Measurements from ENCODE around the gene PLOD1. TPM values are rescaled to one million over a fixed set of nuclear protein-coding genes. Genes with fewer than 3 reads are reported as not detected.
"Not testable (repeated sequence)": the region's sequence is repeated elsewhere in the genome, so short reads cannot be mapped to it uniquely, and the experiment has no call there.

Gene PLOD1
- total and polyA plus RNA-seq, 2 experiments from 2014 or later = 22.4 to 62.9 TPM

DNA sequence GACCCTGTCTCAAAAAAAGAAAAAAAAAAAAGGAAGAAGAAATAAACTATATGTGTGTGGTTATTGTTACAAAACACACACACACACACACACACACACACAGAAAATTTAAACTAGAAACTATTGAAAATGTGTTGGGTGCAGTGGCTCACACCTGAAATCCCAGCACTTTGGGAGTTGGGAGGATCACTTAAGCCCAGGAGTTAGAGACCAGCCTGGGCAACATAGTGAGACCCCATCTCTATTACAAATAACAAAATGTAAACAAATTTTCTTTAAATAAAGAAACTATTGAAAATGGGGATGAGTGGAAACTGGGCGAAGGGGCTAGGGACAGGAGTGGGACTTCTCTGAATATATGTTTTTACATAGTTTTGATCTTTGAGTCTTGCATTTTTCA, 31.3 kb upstream of the PLOD1 start (continued):
- TF ChIP-seq, protein P1, sequence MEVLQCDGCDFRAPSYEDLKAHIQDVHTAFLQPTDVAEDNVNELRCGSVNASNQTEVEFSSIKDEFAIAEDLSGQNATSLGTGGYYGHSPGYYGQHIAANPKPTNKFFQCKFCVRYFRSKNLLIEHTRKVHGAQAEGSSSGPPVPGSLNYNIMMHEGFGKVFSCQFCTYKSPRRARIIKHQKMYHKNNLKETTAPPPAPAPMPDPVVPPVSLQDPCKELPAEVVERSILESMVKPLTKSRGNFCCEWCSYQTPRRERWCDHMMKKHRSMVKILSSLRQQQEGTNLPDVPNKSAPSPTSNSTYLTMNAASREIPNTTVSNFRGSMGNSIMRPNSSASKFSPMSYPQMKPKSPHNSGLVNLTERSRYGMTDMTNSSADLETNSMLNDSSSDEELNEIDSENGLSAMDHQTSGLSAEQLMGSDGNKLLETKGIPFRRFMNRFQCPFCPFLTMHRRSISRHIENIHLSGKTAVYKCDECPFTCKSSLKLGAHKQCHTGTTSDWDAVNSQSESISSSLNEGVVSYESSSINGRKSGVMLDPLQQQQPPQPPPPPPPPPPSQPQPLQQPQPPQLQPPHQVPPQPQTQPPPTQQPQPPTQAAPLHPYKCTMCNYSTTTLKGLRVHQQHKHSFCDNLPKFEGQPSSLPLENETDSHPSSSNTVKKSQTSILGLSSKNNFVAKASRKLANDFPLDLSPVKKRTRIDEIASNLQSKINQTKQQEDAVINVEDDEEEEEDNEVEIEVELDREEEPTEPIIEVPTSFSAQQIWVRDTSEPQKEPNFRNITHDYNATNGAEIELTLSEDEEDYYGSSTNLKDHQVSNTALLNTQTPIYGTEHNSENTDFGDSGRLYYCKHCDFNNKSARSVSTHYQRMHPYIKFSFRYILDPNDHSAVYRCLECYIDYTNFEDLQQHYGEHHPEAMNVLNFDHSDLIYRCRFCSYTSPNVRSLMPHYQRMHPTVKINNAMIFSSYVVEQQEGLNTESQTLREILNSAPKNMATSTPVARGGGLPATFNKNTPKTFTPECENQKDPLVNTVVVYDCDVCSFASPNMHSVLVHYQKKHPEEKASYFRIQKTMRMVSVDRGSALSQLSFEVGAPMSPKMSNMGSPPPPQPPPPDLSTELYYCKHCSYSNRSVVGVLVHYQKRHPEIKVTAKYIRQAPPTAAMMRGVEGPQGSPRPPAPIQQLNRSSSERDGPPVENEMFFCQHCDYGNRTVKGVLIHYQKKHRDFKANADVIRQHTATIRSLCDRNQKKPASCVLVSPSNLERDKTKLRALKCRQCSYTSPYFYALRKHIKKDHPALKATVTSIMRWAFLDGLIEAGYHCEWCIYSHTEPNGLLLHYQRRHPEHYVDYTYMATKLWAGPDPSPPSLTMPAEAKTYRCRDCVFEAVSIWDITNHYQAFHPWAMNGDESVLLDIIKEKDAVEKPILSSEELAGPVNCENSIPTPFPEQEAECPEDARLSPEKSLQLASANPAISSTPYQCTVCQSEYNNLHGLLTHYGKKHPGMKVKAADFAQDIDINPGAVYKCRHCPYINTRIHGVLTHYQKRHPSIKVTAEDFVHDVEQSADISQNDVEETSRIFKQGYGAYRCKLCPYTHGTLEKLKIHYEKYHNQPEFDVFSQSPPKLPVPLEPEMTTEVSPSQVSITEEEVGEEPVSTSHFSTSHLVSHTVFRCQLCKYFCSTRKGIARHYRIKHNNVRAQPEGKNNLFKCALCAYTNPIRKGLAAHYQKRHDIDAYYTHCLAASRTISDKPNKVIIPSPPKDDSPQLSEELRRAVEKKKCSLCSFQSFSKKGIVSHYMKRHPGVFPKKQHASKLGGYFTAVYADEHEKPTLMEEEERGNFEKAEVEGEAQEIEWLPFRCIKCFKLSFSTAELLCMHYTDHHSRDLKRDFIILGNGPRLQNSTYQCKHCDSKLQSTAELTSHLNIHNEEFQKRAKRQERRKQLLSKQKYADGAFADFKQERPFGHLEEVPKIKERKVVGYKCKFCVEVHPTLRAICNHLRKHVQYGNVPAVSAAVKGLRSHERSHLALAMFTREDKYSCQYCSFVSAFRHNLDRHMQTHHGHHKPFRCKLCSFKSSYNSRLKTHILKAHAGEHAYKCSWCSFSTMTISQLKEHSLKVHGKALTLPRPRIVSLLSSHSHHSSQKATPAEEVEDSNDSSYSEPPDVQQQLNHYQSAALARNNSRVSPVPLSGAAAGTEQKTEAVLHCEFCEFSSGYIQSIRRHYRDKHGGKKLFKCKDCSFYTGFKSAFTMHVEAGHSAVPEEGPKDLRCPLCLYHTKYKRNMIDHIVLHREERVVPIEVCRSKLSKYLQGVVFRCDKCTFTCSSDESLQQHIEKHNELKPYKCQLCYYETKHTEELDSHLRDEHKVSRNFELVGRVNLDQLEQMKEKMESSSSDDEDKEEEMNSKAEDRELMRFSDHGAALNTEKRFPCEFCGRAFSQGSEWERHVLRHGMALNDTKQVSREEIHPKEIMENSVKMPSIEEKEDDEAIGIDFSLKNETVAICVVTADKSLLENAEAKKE (CRISPR knock-in tag; IDR thresholded peaks at IDR 0.05) = no peak

DNA sequence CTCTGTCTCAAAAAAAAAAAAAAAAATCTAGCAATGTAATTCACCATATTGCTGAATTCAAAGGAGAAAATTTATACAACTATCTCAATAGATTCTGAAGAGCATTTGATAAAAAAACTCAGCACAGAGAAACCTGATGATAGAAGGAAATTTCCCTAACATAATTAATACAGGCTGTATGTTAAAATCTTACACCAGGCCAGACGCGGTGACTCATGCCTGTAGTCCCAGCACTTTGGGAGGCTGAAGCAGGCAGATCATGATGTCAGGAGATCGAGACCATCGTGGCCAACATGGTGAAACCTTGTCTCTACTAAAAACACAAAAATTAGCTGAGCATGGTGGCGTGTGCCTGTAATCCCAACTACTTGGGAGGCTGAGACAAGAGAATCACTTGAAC, 30.4 kb upstream of the PLOD1 start:
- not testable (repeated sequence) for H3K4me1 ChIP-seq (ENCODE audit: insufficient read depth); H3K4me3 ChIP-seq; H3K36me3 Mint-ChIP-seq (ENCODE audit: low read depth); ATAC-seq; H3K79me2 ChIP-seq (replicated peaks; ENCODE audit: insufficient read depth); H3K27ac Mint-ChIP-seq; H3K9me3 Mint-ChIP-seq; H3F3A ChIP-seq (replicated peaks; ENCODE audit: low read depth); H3K9me2 ChIP-seq (ENCODE audit: insufficient read depth); H3K4me2 ChIP-seq; H3K27ac ChIP-seq (ENCODE audit: low read depth); H2AFZ ChIP-seq; H3K27me3 ChIP-seq (ENCODE audit: insufficient read depth); H3K4me3 Mint-ChIP-seq; DNase-seq (ENCODE audit: low spot score); H3K36me3 ChIP-seq (ENCODE audit: insufficient read depth); H4K20me1 ChIP-seq (replicated peaks; ENCODE audit: insufficient read depth)
- peaks cover 24% of the 10 kb centered on the region for H3K27me3 Mint-ChIP-seq (ENCODE audit: insufficient read depth, low read depth, poor library complexity)
- peaks cover 11% of the 10 kb centered on the region for H3K4me1 Mint-ChIP-seq

DNA sequence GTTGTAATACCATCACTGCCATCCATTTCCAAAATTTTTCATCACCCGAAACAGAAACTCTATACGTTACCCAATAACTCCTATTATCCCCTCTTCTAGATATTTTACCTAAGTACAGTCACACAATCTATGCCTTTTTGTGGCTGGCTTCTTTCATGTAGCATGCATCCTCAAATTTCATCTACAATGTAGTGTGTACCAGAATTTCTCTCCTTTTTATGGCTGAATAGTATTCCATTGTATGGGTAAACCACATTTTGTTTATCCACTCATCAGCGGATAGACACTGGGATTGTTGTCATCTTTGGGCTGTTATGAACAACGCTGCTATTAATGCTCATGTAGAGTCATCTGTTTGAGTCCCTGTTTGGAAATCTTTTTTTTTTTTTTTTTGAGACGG, 29.5 kb upstream of the PLOD1 start:
- Mint-ChIP-seq H3K4me3 (no peak overlapping the region), H3K27me3 (ENCODE audit: insufficient read depth, low read depth, poor library complexity) (peaks cover 31% of the 10 kb centered on the region)
- no peak overlapping the region for H3K4me3 ChIP-seq

More for the DNA sequence above, 29.5 kb upstream of the PLOD1 start:
- Histone ChIP-seq H3K4me1 (ENCODE audit: insufficient read depth) (no peaks in the 10 kb centered on the region), H3K27ac (ENCODE audit: low read depth) (no peak overlapping the region), H3K27me3 (ENCODE audit: insufficient read depth) (no peaks in the 10 kb centered on the region), H2AFZ (no peak overlapping the region), H3K36me3 (ENCODE audit: insufficient read depth) (no peaks in the 10 kb centered on the region), H3K79me2 (replicated peaks; ENCODE audit: insufficient read depth) (no peaks in the 10 kb centered on the region), H3F3A (replicated peaks; ENCODE audit: low read depth) (no peaks in the 10 kb centered on the region), H4K20me1 (replicated peaks; ENCODE audit: insufficient read depth) (no peaks in the 10 kb centered on the region), H3K9me2 (ENCODE audit: insufficient read depth) (no peaks in the 10 kb centered on the region), H3K4me2 (no peak overlapping the region)
- Mint-ChIP-seq H3K4me1 (peaks cover 9% of the 10 kb centered on the region; the same call in 2 of the 3 replicates), H3K36me3 (ENCODE audit: low read depth) (no peaks in the 10 kb centered on the region), H3K9me3 (peaks cover 3% of the 10 kb centered on the region; the same call in 2 of the 3 replicates), H3K27ac (no peak overlapping the region)
- DNase-seq (ENCODE audit: low spot score) (no peak), ATAC-seq (no peak)
- TF ChIP-seq EZH2 (IDR thresholded peaks at IDR 0.05; ENCODE audit: low read depth, unreplicated experiment) (no peak), ZNF114 (CRISPR knock-in tag; IDR thresholded peaks at IDR 0.05) (no peak)
